NCI-H2227 (cell line): ENCODE data around the gene WDR88.

Experiments
- DNase-seq: peaks from one replicate; lab custom pipeline; 2025; ENCODE audit not compliant: unreplicated experiment; lab: John Stamatoyannopoulos, UW

WDR88 gene, protein sequence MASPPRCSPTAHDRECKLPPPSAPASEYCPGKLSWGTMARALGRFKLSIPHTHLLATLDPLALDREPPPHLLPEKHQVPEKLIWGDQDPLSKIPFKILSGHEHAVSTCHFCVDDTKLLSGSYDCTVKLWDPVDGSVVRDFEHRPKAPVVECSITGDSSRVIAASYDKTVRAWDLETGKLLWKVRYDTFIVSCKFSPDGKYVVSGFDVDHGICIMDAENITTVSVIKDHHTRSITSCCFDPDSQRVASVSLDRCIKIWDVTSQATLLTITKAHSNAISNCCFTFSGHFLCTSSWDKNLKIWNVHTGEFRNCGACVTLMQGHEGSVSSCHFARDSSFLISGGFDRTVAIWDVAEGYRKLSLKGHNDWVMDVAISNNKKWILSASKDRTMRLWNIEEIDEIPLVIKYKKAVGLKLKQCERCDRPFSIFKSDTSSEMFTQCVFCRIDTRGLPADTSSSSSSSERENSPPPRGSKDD

DNA sequence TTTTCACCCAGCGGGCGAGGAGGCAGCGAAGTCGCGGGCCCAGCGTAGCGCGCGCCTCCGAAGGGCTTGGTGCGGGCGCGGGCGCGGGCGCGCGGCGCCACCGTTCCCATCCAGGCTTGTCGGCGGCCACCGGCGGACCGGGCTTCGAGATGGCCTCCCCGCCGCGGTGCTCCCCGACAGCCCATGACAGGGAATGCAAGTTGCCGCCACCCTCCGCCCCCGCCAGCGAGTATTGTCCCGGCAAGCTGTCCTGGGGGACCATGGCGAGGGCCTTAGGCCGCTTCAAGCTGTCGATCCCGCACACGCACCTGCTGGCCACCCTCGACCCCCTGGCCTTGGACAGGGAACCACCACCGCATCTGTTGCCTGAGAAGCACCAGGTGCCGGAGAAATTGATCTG lies at the start of gene WDR88:
Gene WDR88 (plus strand): TSS at position 94 of the 400 bp plus-strand sequence. CDS start 56 bp downstream, at position 150.
- no peak for DNase-seq

GRCh38 chr19:33085570-33086128 lies 46.3 kb upstream of the WDR88 start:
- DNase-seq: no peak

- DNase-seq: no peak
These were observed 45.0 kb upstream of the WDR88 start for GRCh38 chr19:33086955-33087354.

GRCh38 chr19:33089010-33089409 lies 42.9 kb upstream of the WDR88 start:
- DNase-seq: no peak

DNA sequence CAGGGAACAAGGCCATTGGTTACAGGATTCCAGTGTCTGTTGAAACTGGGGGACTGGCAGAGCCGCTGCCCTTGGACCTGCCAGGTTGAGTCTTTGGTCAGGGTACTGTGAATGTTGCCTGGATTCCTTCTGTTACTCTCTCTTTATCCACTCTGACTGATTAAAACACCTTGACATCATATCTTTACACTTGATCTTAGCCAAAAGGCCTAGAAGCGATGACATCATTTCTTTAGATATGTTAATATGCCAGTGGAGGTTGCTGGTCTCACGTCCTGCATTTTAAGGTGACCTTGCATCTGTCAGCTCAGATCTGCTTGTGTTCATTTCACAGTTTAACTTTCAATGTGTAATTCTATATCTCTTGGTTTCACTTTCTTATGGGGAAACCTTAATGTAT lies 41.7 kb upstream of the WDR88 start:
- no peak for DNase-seq

DNA sequence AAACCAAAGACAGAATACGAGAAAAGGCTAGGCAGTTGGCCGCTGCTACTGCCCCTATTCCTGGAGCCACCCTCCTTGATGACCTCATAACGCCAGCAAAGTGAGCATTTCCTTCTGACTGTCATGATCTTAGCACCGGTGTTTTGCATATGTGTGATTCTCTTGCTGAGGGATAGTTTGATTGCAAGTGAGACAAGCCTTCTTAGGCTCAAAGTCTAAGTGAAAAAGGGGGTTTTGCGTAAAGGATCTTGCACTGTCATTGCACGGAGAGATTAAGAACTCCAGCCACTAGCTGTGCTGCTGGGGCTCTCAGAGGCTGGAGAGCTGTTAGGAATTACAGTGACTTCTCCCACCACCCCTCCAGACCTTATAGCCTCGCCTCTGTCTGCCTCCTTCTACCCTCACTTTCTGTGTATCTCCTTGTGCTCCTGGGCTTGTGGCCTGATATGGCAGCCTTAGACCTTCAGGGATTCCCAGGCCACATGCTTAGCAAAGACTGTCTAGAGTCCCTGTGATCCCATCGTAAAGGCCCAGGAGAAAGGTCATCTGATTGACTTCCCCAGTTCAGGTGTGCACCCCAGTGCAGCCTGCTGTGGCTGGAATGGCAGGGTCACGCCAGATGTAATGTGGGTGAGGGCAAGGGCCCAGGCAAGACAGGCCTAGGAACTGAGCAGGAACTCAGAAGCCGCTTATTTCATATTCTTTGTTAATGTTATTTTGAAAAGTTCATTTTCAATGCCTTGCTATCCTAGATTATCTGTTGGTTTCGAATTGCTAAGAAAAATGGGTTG lies 38.3 kb upstream of the WDR88 start:
- DNase-seq: no peak

DNA sequence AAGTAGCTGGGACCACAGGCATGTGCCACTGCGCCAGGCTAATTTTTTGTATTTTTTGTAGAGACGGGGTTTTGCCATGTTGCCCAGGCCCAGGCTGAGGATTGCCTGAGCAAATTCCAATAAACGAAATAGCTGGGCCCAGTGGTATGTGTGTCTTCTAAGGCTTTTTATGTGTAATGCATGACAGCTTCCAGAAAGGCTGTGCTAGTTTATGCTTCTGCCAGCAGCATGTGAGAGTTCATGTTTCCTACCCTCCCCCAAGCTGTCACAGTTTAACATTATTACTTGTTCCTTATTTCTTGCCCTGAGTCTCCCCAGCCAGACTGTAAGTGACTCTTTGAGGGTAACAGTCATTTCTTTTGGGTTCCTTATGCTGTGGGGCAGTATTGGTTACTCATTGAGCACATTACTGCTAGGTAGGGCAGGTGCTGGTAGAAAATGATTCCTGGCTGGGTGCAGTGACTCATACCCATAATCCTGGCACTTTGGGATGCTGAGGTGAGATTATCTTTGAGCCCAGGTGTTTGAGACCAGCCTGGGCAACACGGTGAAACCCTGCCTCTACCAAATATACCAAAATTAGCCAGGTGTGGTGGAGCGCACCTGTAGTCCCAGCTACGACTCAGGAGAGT lies 37.4 kb upstream of the WDR88 start:
- DNase-seq: no peak

DNA sequence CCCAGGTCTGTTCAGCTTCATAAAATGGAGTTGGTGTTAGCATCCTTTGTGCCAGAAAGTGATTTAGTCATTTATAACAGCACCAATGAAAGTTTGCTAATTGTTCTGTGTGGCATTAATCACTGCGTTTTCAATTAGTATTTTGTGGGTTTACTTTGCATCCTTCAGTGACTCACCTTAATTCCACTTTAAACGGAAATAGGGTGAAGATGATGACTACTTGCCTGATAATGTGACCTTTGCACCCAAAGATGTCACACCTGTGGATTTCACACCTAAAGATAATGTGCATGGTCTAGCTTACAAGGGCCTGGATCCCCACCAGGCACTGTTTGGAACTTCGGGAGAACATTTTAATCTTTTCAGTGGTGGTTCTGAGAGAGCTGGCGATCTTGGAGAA lies 35.9 kb upstream of the WDR88 start:
- DNase-seq: no peak

DNA sequence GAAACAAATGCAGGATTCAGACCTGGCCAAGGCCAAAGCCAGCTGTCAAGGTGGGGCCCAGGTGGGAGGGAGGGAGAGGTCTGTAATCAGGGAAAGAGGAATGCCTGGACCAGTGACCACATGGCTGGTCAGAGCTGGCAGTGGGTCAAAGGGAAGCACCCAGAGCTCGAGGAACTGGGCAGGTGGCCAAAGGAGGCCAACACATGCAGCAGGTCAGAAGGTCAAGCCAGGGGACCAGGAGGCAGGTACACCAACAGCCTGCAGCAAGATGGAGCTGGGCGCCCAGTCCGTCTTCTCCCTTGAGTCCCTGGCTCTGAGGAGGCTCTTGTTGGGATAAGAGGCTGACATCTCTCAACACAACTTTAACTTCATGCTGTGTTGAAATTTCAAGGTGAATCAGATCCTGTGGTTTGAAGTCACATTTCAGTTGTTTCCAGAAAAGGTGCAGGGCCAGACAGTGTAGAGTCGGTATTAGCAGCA lies 33.8 kb upstream of the WDR88 start:
- DNase-seq: no peak

GRCh38 chr19:33100894-33101644 lies 30.8 kb upstream of the WDR88 start:
- no peak for DNase-seq

GRCh38 chr19:33102893-33103292 lies 29.0 kb upstream of the WDR88 start:
- no peak for DNase-seq

DNA sequence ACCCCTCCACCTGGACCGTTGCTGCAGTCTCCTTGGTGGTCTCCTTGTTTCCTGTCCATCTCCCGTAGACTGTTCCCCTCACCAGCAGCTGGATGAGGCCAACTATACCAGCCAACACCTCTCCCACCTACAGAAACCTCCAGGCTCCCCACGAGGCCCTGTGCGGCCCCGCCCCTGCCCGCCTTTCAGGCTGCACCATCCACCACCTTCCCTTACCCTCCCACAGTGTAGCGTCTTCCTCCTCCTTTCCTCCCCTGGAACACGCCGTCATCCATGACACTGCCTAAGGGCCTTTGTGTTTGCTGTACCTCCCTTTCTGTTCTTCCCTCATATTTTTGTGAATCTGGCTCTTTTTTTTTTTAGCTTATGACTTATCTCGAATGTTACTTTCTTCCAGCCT lies 23.8 kb upstream of the WDR88 start:
- no peak for DNase-seq

DNA sequence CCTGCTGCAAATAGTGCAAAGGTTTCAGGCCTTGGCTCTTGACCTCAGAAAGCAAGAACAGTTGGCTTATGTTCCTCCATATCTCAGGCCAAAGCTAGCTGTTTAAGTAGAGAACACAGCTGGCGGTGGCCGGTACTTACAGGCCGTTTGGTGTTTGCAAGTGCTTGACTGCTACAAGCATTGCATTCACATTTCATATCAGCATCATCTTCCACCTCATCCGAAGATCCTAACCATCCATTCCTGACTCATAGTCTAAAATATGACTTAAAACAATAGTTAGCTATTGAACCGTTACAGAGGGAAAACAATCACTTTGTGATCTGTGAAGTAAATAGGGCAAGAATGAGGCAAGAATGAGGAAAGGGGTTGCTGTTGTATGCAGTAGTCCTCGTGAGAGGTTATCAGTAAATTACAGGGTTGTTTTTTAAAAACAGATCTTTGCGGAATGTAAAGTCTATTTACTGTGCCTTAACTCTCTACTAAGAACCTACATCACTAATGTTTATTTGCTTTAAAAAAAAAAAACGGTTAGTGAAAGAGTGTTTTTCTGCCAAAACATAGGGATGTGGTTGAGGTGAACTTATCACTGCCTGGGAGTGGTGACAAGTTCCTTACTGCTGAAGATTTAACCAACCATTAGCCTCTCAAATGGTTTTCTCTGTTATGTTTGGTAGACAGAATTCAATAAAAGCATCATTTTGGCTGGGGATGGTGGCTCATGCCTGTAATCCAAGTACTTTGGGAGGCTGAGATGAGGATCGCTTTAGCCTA lies 21.6 kb upstream of the WDR88 start:
- peak; percentile 60 for DNase-seq

DNA sequence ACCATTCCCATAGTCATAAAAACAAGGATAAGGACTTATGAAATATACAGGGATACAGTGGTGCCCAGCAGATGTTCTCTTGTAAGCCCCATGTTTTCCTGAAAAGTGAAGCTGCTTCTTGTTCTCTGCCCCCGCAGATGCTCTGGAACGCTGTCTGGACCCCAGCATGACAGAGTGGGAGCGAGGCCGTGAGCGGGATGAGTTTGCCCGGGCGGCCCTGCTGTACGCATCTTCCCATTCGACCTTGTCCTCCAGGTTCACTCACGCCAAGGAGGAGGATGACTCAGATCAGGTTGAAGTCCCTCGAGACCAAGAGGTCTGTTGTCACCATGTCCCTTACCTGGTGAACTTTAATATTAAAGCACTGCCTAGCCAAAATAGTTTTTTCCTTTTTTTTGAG lies 20.3 kb upstream of the WDR88 start:
- no peak for DNase-seq

GRCh38 chr19:33114312-33114711 lies 17.6 kb upstream of the WDR88 start:
- no peak for DNase-seq

DNA sequence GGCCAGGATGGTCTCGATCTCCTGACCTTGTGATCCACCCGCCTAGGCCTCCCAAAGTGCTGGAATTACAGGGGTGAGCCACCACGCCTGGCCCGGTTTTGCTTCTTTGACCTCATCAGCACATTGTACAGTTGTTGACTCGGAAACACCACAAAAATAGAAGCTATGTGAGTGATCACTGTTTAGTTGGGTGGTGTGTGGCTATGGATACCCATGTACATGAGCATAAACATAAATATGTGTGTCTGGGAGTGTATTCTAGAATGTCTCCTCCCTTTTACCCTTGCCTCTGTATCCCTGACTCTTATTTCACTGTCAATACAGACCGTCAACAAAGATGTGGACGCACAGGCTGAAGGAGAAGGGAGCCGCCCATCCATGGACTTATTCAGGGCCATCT lies 14.4 kb upstream of the WDR88 start:
- DNase-seq: no peak

DNA sequence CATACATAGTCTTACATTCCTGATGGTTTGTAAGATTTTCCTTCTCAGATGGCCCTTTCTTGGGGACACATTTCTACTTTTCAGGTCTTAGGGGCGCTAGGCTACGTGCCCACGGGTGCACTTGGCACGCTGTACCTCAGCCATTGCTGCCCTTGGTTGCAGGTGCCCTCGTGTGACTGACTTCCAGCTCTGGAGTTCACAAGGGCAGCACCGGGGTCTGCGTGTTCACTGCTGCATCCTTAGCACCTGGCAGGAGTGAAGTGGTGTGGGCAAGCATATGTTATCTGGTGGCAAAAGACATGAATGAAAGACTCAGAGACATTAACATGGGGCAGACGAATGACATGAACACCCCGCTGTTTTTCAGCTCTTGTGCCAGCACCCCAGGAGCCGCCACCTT lies 13.3 kb upstream of the WDR88 start:
- DNase-seq: no peak

DNA sequence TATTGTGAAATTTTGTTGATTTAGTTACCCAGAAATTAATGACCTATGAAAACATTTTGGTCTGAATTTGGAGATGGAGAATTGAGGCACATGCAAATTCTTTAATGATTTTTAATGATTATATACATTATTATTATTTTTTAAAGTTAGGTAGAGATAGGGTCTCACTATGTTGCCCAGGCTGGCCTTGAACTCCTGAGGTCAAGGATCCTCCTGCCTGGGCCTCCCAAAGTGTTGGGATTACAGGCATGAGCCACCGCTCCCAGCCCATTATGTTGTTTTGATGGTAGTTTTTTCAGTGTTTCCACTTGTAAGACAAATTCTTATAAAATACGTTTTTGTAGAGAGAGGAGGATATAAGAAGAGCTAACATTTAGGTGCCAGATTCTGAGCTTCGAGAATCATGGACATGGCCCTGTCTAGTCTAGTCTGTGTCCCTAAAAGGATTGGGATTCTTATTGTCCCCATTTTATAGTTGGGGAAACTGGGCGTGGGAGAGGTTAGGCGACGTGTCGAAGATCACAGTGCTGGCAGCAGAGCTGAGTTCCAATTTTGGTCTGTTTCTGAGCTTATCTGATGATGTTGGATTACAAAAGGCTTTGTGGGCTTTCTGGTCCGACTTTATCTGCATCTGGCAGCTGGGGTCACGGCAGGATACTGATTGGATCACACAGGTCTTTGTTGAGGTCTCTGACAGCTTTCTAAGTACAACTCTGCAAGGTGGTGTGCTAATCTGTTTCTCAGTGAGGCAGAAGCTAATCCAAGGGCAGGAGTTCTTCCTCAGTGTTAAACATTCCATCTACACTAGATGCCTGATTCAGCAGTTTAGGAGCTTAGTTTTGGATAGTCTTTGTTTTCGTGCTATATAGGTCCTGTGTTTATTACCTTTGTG lies 7.5 kb upstream of the WDR88 start:
- no peak for DNase-seq

DNA sequence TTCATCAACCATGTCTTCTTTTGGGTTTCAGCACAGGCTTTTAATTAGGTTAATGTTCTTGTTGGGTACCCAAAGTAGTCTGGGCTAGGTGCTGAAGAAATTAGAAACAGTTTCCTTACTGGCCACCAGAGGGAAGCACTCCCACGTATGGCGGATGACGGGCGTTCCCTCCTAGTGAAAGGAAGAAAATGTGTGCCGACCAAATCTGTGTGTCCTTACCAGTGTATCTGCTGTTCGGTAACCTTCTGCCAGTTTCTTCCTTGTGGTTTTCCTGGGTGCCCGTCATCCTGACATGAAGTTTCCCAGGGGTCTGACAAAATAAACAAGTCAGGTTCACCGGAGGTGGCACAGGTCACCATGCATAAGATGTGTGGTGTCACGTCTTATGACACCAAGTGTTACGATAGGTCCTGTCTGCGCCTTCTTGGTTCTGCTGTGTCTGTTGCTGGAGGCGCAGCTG lies 6.0 kb upstream of the WDR88 start:
- peak; percentile 93 for DNase-seq
